Tibial nerve (tissue), 3 donors: ENCODE results near the gene FBXO8.

ENCODE experiments used
- CTCF ChIP-seq, 5 experiments: fragments of 200-600 bp in 3 of 5; fragments of 450-650 bp in 2 of 5; sonication (generic) in 3 of 5; IDR thresholded peaks; one replicate each; pipeline ENCODE4 v1.5.1; 2016 to 2019; ENCODE audit warnings: antibody characterized with exemption in 5 of 5, mild to moderate bottlenecking in 3 of 5, moderate library complexity in 2 of 5
- POLR2A ChIP-seq, 2 donors: fragments of 450-650 bp; IDR thresholded peaks; one replicate each; pipeline ENCODE4 v1.6.1; 2017; ENCODE audit warnings: antibody characterized with exemption in 2 of 2, mild to moderate bottlenecking in 2 of 2, moderate library complexity in 2 of 2

GRCh38 chr4:174255374-174255773 lies 28.1 kb downstream of the FBXO8 start:
- TF ChIP-seq POLR2A (IDR thresholded peaks at IDR 0.05), result no peak
- no peak for TF ChIP-seq CTCF (IDR thresholded peaks at IDR 0.05)
